Inflammatory macrophage treated with lipopolysaccharide for 4 hours (primary cell): Measurements from ENCODE around the gene GRID2.

Source experiments
- DNase-seq: peaks from one replicate; pipeline ENCODE4 v3.0.0-alpha.2; 2020

The GRID2 gene

GRCh38 chr4:92776080-92776479 is 472.3 kb downstream of the GRID2 start:
- DNase-seq, result no peak

GRCh38 chr4:92789741-92790140 is 486.0 kb downstream of the GRID2 start:
- no peak for DNase-seq

GRCh38 chr4:92791871-92792440 is 488.2 kb downstream of the GRID2 start:
- no peak for DNase-seq

- DNase-seq, result no peak
Measured at GRCh38 chr4:92809381-92809780, 505.6 kb downstream of the GRID2 start.

GRCh38 chr4:92812652-92813051 is 508.9 kb downstream of the GRID2 start:
- no peak for DNase-seq

GRCh38 chr4:92814677-92815076 is 510.9 kb downstream of the GRID2 start:
- no peak for DNase-seq

GRCh38 chr4:92825256-92825655 is 521.5 kb downstream of the GRID2 start:
- DNase-seq, result no peak

GRCh38 chr4:92825791-92826190 is 522.0 kb downstream of the GRID2 start:
- no peak for DNase-seq

- no peak for DNase-seq
Measured at GRCh38 chr4:92830771-92831170, 527.0 kb downstream of the GRID2 start.

GRCh38 chr4:92840880-92841279 is 537.1 kb downstream of the GRID2 start:
- no peak for DNase-seq

GRCh38 chr4:92843784-92844183 is 540.0 kb downstream of the GRID2 start:
- no peak for DNase-seq

- DNase-seq, result no peak
Measured at GRCh38 chr4:92847026-92847425, 543.3 kb downstream of the GRID2 start.

GRCh38 chr4:92862509-92862908 is 558.7 kb downstream of the GRID2 start:
- DNase-seq, result no peak

- no peak for DNase-seq
Measured at GRCh38 chr4:92864096-92864495, 560.3 kb downstream of the GRID2 start.

GRCh38 chr4:92872604-92873003 is 568.8 kb downstream of the GRID2 start:
- DNase-seq, result no peak

- DNase-seq, result no peak
Measured at GRCh38 chr4:92885632-92886031, 581.9 kb downstream of the GRID2 start.

- no peak for DNase-seq
Measured at GRCh38 chr4:92952426-92952825, 648.7 kb downstream of the GRID2 start.

- DNase-seq, result no peak
Measured at GRCh38 chr4:92952897-92953296, 649.1 kb downstream of the GRID2 start.

GRCh38 chr4:92953462-92953861 is 649.7 kb downstream of the GRID2 start:
- DNase-seq, result no peak

GRCh38 chr4:92961881-92962280 is 658.1 kb downstream of the GRID2 start:
- DNase-seq, result no peak

- no peak for DNase-seq
Measured at GRCh38 chr4:92962831-92963230, 659.1 kb downstream of the GRID2 start.

- no peak for DNase-seq
Measured at GRCh38 chr4:92968556-92968955, 664.8 kb downstream of the GRID2 start.

- no peak for DNase-seq
Measured at GRCh38 chr4:92968996-92969395, 665.2 kb downstream of the GRID2 start.

- DNase-seq, result no peak
Measured at GRCh38 chr4:92969650-92970379, 666.0 kb downstream of the GRID2 start.

GRCh38 chr4:92970996-92971395 is 667.2 kb downstream of the GRID2 start:
- no peak for DNase-seq
